Measurements from ENCODE around the gene WDR6. TPM values are rescaled to one million over a fixed set of nuclear protein-coding genes. Genes with fewer than 3 reads are reported as not detected.
A peak's percentile ranks its signal among the peaks of the same experiment; 100 is the strongest.

The WDR6 gene
- total and polyA plus RNA-seq, 9 of the 15 experiments (the other 6 are each of a cell fraction or from before 2014, with no cell fraction given): 8.9 to 90.6 (median 44.7) TPM

GRCh38 chr3:49021213-49021812, 14.1 kb downstream of the WDR6 start (continued):
- TF ChIP-seq AFF1 (IDR thresholded peaks at IDR 0.05; ENCODE audit: low read depth in 1 of 2, partially characterized antibody in 2 of 2) (peak in 1 of 2 experiments; percentile 66), STAT5A (IDR thresholded peaks at IDR 0.05; ENCODE audit: borderline replicate concordance, low read length) (no peak), THAP12 (CRISPR knock-in tag; IDR thresholded peaks at IDR 0.05) (peak; percentile 89; the same call in 1 of the 2 replicates), VEZF1 (CRISPR knock-in tag; IDR thresholded peaks at IDR 0.05) (peak; percentile 56), TBP (optimal IDR thresholded peaks at IDR 0.05; ENCODE audit: low read depth, low read length) (peak; percentile 98), THRB (CRISPR knock-in tag; conservative IDR thresholded peaks at IDR 0.05) (0 out of 2 replicates have a peak, but pooled peaks have one; percentile 39), ZNF586 (CRISPR knock-in tag; conservative IDR thresholded peaks at IDR 0.05) (no peak)
- TF ChIP-seq, protein P1, sequence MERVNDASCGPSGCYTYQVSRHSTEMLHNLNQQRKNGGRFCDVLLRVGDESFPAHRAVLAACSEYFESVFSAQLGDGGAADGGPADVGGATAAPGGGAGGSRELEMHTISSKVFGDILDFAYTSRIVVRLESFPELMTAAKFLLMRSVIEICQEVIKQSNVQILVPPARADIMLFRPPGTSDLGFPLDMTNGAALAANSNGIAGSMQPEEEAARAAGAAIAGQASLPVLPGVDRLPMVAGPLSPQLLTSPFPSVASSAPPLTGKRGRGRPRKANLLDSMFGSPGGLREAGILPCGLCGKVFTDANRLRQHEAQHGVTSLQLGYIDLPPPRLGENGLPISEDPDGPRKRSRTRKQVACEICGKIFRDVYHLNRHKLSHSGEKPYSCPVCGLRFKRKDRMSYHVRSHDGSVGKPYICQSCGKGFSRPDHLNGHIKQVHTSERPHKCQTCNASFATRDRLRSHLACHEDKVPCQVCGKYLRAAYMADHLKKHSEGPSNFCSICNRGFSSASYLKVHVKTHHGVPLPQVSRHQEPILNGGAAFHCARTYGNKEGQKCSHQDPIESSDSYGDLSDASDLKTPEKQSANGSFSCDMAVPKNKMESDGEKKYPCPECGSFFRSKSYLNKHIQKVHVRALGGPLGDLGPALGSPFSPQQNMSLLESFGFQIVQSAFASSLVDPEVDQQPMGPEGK (CRISPR knock-in tag; IDR thresholded peaks at IDR 0.05; ENCODE audit: borderline replicate concordance): no peak
- TF ChIP-seq, protein P2, sequence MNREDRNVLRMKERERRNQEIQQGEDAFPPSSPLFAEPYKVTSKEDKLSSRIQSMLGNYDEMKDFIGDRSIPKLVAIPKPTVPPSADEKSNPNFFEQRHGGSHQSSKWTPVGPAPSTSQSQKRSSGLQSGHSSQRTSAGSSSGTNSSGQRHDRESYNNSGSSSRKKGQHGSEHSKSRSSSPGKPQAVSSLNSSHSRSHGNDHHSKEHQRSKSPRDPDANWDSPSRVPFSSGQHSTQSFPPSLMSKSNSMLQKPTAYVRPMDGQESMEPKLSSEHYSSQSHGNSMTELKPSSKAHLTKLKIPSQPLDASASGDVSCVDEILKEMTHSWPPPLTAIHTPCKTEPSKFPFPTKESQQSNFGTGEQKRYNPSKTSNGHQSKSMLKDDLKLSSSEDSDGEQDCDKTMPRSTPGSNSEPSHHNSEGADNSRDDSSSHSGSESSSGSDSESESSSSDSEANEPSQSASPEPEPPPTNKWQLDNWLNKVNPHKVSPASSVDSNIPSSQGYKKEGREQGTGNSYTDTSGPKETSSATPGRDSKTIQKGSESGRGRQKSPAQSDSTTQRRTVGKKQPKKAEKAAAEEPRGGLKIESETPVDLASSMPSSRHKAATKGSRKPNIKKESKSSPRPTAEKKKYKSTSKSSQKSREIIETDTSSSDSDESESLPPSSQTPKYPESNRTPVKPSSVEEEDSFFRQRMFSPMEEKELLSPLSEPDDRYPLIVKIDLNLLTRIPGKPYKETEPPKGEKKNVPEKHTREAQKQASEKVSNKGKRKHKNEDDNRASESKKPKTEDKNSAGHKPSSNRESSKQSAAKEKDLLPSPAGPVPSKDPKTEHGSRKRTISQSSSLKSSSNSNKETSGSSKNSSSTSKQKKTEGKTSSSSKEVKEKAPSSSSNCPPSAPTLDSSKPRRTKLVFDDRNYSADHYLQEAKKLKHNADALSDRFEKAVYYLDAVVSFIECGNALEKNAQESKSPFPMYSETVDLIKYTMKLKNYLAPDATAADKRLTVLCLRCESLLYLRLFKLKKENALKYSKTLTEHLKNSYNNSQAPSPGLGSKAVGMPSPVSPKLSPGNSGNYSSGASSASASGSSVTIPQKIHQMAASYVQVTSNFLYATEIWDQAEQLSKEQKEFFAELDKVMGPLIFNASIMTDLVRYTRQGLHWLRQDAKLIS (CRISPR knock-in tag; IDR thresholded peaks at IDR 0.05): peak; percentile 91
